SK-N-SH treated with all-trans-retinoic acid at 6 μM for 48 hours (cell line): ENCODE measurements around the gene MARCHF4.

ENCODE experiments used
- ATAC-seq: fragments of 200-7000 bp; cut with Tn5 transposase; 3 replicates; pipeline ENCODE4 v1.9.1; 2020; ENCODE audit warnings: mild to moderate bottlenecking, moderate library complexity
- ARNTL ChIP-seq: fragments of 450-650 bp; formaldehyde crosslinking; IDR thresholded peaks from 2 replicates; pipeline ENCODE4 v1.5.0; 2020; ENCODE audit warnings: low read depth, mild to moderate bottlenecking, moderate library complexity, borderline replicate concordance
- BACH2 ChIP-seq: fragments of 250-450 bp; sonication (Bioruptor Pico); IDR thresholded peaks from 2 replicates; pipeline ENCODE4 v1.9.0; 2021; ENCODE audit warnings: mild to moderate bottlenecking, borderline replicate concordance
- CSDC2 ChIP-seq: fragments of 250-450 bp; sonication (Bioruptor Pico); IDR thresholded peaks from 2 replicates; pipeline ENCODE4 v1.5.0; 2020; ENCODE audit warnings: mild to moderate bottlenecking, moderate library complexity
- ESRRG ChIP-seq: fragments of 250-450 bp; sonication (Bioruptor Pico); IDR thresholded peaks from 2 replicates; pipeline ENCODE4 v1.6.1; 2021; ENCODE audit warnings: mild to moderate bottlenecking
- GLIS3 ChIP-seq: fragments of 250-450 bp; sonication (Bioruptor Pico); IDR thresholded peaks from 2 replicates; pipeline ENCODE4 v1.5.0; 2020; ENCODE audit warnings: mild to moderate bottlenecking, moderate library complexity
- ISL1 ChIP-seq: fragments of 250-450 bp; sonication (Bioruptor Pico); IDR thresholded peaks from 2 replicates; pipeline ENCODE4 v2.1.2; 2022; ENCODE audit warnings: mild to moderate bottlenecking, moderate library complexity
- OSR1 ChIP-seq: fragments of 250-450 bp; sonication (Bioruptor Pico); IDR thresholded peaks from 2 replicates; pipeline ENCODE4 v1.8.0; 2022; ENCODE audit warnings: moderate library complexity, mild to moderate bottlenecking, inconsistent platforms
- PATZ1 ChIP-seq: fragments of 250-450 bp; sonication (Bioruptor Pico); IDR thresholded peaks from 2 replicates; pipeline ENCODE4 v1.8.0; 2020; ENCODE audit warnings: mild to moderate bottlenecking, moderate library complexity, borderline replicate concordance
- POU6F1 ChIP-seq: fragments of 250-450 bp; sonication (Bioruptor Pico); IDR thresholded peaks from 2 replicates; pipeline ENCODE4 v1.8.0; 2021; ENCODE audit warnings: low read depth, mild to moderate bottlenecking, moderate library complexity, borderline replicate concordance
- PPARA ChIP-seq: fragments of 250-450 bp; sonication (Bioruptor Pico); IDR thresholded peaks from 2 replicates; pipeline ENCODE4 v1.5.0; 2020; ENCODE audit warnings: mild to moderate bottlenecking, borderline replicate concordance
- RARB ChIP-seq: fragments of 250-450 bp; sonication (Bioruptor Pico); IDR thresholded peaks from 2 replicates; pipeline ENCODE4 v1.8.0; 2021; ENCODE audit warnings: mild to moderate bottlenecking, moderate library complexity
- SNAI2 ChIP-seq: fragments of 250-450 bp; sonication (Bioruptor Pico); IDR thresholded peaks from 2 replicates; pipeline ENCODE4 v1.5.0; 2020; ENCODE audit warnings: mild to moderate bottlenecking, moderate library complexity
- TCF4 ChIP-seq: fragments of 250-450 bp; sonication (Bioruptor Pico); IDR thresholded peaks from 2 replicates; pipeline ENCODE4 v1.8.0; 2021; ENCODE audit warnings: mild to moderate bottlenecking, moderate library complexity, borderline replicate concordance
- TOX ChIP-seq: fragments of 250-450 bp; sonication (Bioruptor Pico); IDR thresholded peaks from 2 replicates; pipeline ENCODE4 v1.8.0; 2021; ENCODE audit warnings: mild to moderate bottlenecking, moderate library complexity, borderline replicate concordance
- TSHZ2 ChIP-seq: fragments of 250-450 bp; sonication (Bioruptor Pico); IDR thresholded peaks from 2 replicates; pipeline ENCODE4 v1.5.0; 2020; ENCODE audit warnings: mild to moderate bottlenecking, moderate library complexity
- ZC3H10 ChIP-seq: fragments of 250-450 bp; sonication (Bioruptor Pico); IDR thresholded peaks from 2 replicates; pipeline ENCODE4 v1.5.1; 2021; ENCODE audit warnings: mild to moderate bottlenecking, moderate library complexity
- ZFP3 ChIP-seq: fragments of 250-450 bp; sonication (Bioruptor Pico); IDR thresholded peaks from 2 replicates; pipeline ENCODE4 v1.5.0; 2020; ENCODE audit warnings: mild to moderate bottlenecking, moderate library complexity
- ZFP30 ChIP-seq: fragments of 450-650 bp; formaldehyde crosslinking; IDR thresholded peaks from 2 replicates; pipeline ENCODE4 v1.5.0; 2022; ENCODE audit warnings: mild to moderate bottlenecking, moderate library complexity
- ZNF70 ChIP-seq: fragments of 450-650 bp; formaldehyde crosslinking; IDR thresholded peaks from 2 replicates; pipeline ENCODE4 v1.5.0; 2020; ENCODE audit warnings: mild to moderate bottlenecking, moderate library complexity
- ZNF8 ChIP-seq: fragments of 450-650 bp; formaldehyde crosslinking; IDR thresholded peaks from 2 replicates; pipeline ENCODE4 v1.5.0; 2020; ENCODE audit warnings: mild to moderate bottlenecking, moderate library complexity

The MARCHF4 gene

DNA sequence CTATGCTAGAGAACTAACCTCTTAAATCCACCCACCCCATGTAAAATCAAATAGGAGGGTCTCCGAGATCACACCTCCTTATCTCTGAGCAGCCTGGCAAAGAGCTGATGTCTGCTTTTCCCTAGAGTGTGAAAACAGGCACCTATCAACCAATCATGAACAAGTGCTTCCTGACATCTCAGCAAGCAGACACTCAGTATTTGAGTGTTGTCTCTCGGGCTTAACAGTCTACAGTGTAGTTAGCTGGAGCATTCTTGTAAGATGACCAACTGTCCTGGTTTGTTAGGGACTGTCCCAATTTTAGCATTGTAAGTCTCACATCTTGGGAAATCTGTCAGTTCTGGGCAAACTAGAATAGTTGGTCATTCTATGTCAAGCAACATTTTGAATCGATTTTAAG is 26.4 kb downstream of the MARCHF4 start:
- no peak for ATAC-seq

GRCh38 chr2:216344950-216345300 is 27.4 kb downstream of the MARCHF4 start:
- no peak for ATAC-seq
- TF ChIP-seq RARB (CRISPR knock-in tag) (no peak), ZNF70 (CRISPR knock-in tag) (no peak), TCF4 (CRISPR knock-in tag) (no peak), ARNTL (CRISPR knock-in tag) (no peak), OSR1 (CRISPR knock-in tag) (no peak), TSHZ2 (CRISPR knock-in tag) (no peak), ZFP3 (no peak), PPARA (no peak), TOX (CRISPR knock-in tag) (no peak), CSDC2 (CRISPR knock-in tag) (no peak), ISL1 (no peak)

More for the DNA sequence above, 26.4 kb downstream of the MARCHF4 start:
- TF ChIP-seq PATZ1 (CRISPR knock-in tag) (no peak), POU6F1 (CRISPR knock-in tag) (no peak), GLIS3 (CRISPR knock-in tag) (no peak), TOX (CRISPR knock-in tag) (no peak), ESRRG (no peak), ZNF8 (no peak), PPARA (no peak), ZNF70 (CRISPR knock-in tag) (no peak), ARNTL (CRISPR knock-in tag) (no peak), SNAI2 (CRISPR knock-in tag) (no peak), BACH2 (no peak), ISL1 (no peak)

- TF ChIP-seq TSHZ2 (CRISPR knock-in tag) (no peak), ZC3H10 (CRISPR knock-in tag) (no peak), PPARA (no peak), RARB (CRISPR knock-in tag) (no peak), POU6F1 (CRISPR knock-in tag) (no peak), SNAI2 (CRISPR knock-in tag) (no peak), TCF4 (CRISPR knock-in tag) (no peak), ZFP30 (no peak), ZNF8 (no peak), PATZ1 (CRISPR knock-in tag) (no peak), ZNF70 (CRISPR knock-in tag) (no peak), ISL1 (no peak)
- ATAC-seq, result no peak
These were observed 27.9 kb downstream of the MARCHF4 start for GRCh38 chr2:216344206-216344949.
